Fibroblast of mammary gland (primary cell): Measurements from ENCODE around the gene CCDC87.
"Not testable (repeated sequence)": the region's sequence is repeated elsewhere in the genome, so short reads cannot be mapped to it uniquely, and the experiment has no call there.

Experiments
- DNase-seq: peaks from one replicate; pipeline ENCODE4 v3.0.0-alpha.2; 2010; ENCODE audit warnings: low read depth
- H3K4me3 ChIP-seq: 2 replicates; pipeline ENCODE4 v1.5.1; 2011; ENCODE audit warnings: low read depth, mild to moderate bottlenecking, low read length, moderate library complexity; ENCODE audit not compliant: control insufficient read depth
- CTCF ChIP-seq: conservative IDR thresholded peaks from 2 replicates; pipeline ENCODE4 v1.5.1; 2011; ENCODE audit warnings: low read depth, low read length, inconsistent platforms; ENCODE audit not compliant: control insufficient read depth, insufficient read depth

CCDC87 gene

GRCh38 chr11:66591175-66591574 lies 1.7 kb downstream of the CCDC87 start:
- H3K4me3 ChIP-seq: no peak overlapping the region
- no peak for TF ChIP-seq CTCF
- DNase-seq: no peak

GRCh38 chr11:66589996-66590675 lies 2.7 kb downstream of the CCDC87 start:
- no peak overlapping the region for H3K4me3 ChIP-seq
- no peak for TF ChIP-seq CTCF
- no peak for DNase-seq

GRCh38 chr11:66589315-66589714 lies 3.5 kb downstream of the CCDC87 start:
- not testable (repeated sequence) for DNase-seq, H3K4me3 ChIP-seq

GRCh38 chr11:66586136-66586535 lies 6.7 kb downstream of the CCDC87 start:
- no peak for TF ChIP-seq CTCF
- no peak overlapping the region for H3K4me3 ChIP-seq
- DNase-seq: no peak

GRCh38 chr11:66585447-66585846 lies 7.4 kb downstream of the CCDC87 start:
- H3K4me3 ChIP-seq, DNase-seq: not testable (repeated sequence)

GRCh38 chr11:66582565-66583147 lies 10.2 kb downstream of the CCDC87 start:
- not testable (repeated sequence) for DNase-seq, H3K4me3 ChIP-seq

- H3K4me3 ChIP-seq: no peak overlapping the region
- no peak for DNase-seq
- TF ChIP-seq CTCF: no peak
Measured at GRCh38 chr11:66581261-66581660, 11.6 kb downstream of the CCDC87 start.

GRCh38 chr11:66580803-66581202 lies 12.1 kb downstream of the CCDC87 start:
- TF ChIP-seq CTCF: no peak
- no peak overlapping the region for H3K4me3 ChIP-seq
- DNase-seq: peak; percentile 67
